HEK293 (cell line): Measurements from ENCODE around the gene RRN3.

Experiments
- CTCF ChIA-PET: fragments of 350-600 bp; formaldehyde crosslinking; extraction: SDS; loops from one replicate; lab custom pipeline; 2021; ENCODE audit warnings: antibody characterized with exemption; lab: Yijun Ruan, JAX
- POLR2A ChIA-PET: fragments of 300-600 bp; formaldehyde crosslinking; extraction: SDS; loops from one replicate; lab custom pipeline; 2020; ENCODE audit warnings: antibody characterized with exemption, inconsistent platforms; lab: Yijun Ruan, JAX
- H3K27ac ChIP-seq: fragments of 200-500 bp; sonication (Bioruptor generic); 2 replicates; pipeline ENCODE4 v1.5.1; 2014; ENCODE audit warnings: low read depth, low read length, control low read depth, inconsistent platforms; ENCODE audit errors: extremely low read depth
- H3K36me3 ChIP-seq, 2 experiments: fragments of 200-500 bp in 1 of 2; sonication (Bioruptor generic) in 1 of 2; 1 replicate in 1 of 2; 2 replicates in 1 of 2; pipeline ENCODE4 v1.5.1; 2014 to 2017; ENCODE audit warnings: inconsistent platforms in 2 of 2, low read length in 2 of 2; ENCODE audit not compliant: control insufficient read depth in 2 of 2, insufficient read depth in 1 of 2
- H3K4me1 ChIP-seq: fragments of 200-500 bp; sonication (Bioruptor generic); 2 replicates; pipeline ENCODE4 v1.5.1; 2014; ENCODE audit warnings: mild to moderate bottlenecking, low read length, inconsistent platforms; ENCODE audit not compliant: control insufficient read depth, insufficient read depth
- H3K4me3 ChIP-seq: 2 replicates; pipeline ENCODE4 v1.5.1; 2011; ENCODE audit warnings: low read depth, mild to moderate bottlenecking, control low read depth, low read length, moderate library complexity
- H3K9me3 ChIP-seq: fragments of 200-500 bp; sonication (Bioruptor generic); 2 replicates; pipeline ENCODE4 v1.5.1; 2014; ENCODE audit warnings: low read depth, low read length, inconsistent platforms; ENCODE audit not compliant: control insufficient read depth, insufficient read depth
- HOXA7 ChIP-seq: sonication (generic); formaldehyde crosslinking; IDR thresholded peaks from 2 replicates; pipeline ENCODE4 v1.8.1; 2022; ENCODE audit warnings: missing genetic modification reagents, borderline replicate concordance
- MEIS1 ChIP-seq: sonication (generic); formaldehyde crosslinking; IDR thresholded peaks from 2 replicates; pipeline ENCODE4 v1.8.1; 2022; ENCODE audit warnings: missing genetic modification reagents, mild to moderate bottlenecking, borderline replicate concordance
- OSR2 ChIP-seq: fragments of 450-650 bp; formaldehyde crosslinking; IDR thresholded peaks from 2 replicates; pipeline ENCODE4 v1.5.1; 2016; ENCODE audit warnings: missing biosample characterization, missing genetic modification characterization
- PRDM10 ChIP-seq: fragments of 450-650 bp; formaldehyde crosslinking; IDR thresholded peaks from 2 replicates; pipeline ENCODE4 v1.5.1; 2016; ENCODE audit warnings: missing biosample characterization, missing genetic modification characterization
- SCRT2 ChIP-seq: fragments of 450-650 bp; formaldehyde crosslinking; IDR thresholded peaks from 2 replicates; pipeline ENCODE4 v1.5.1; 2016; ENCODE audit warnings: missing biosample characterization, missing genetic modification characterization
- ZBTB7A ChIP-seq: fragments of 450-650 bp; formaldehyde crosslinking; IDR thresholded peaks from 2 replicates; pipeline ENCODE4 v1.5.1; 2016; ENCODE audit warnings: low read depth, missing biosample characterization, missing genetic modification characterization
- ZNF133 ChIP-seq: fragments of 450-650 bp; formaldehyde crosslinking; IDR thresholded peaks from 2 replicates; pipeline ENCODE4 v1.5.1; 2016; ENCODE audit warnings: missing biosample characterization, missing genetic modification characterization
- ZNF2 ChIP-seq: fragments of 450-650 bp; formaldehyde crosslinking; IDR thresholded peaks from 2 replicates; pipeline ENCODE4 v1.5.1; 2016; ENCODE audit warnings: missing biosample characterization, missing genetic modification characterization
- ZNF248 ChIP-seq: fragments of 450-650 bp; formaldehyde crosslinking; IDR thresholded peaks from 2 replicates; pipeline ENCODE4 v1.5.1; 2017; ENCODE audit warnings: missing biosample characterization, missing genetic modification characterization
- ZNF350 ChIP-seq: fragments of 450-650 bp; formaldehyde crosslinking; IDR thresholded peaks from 2 replicates; pipeline ENCODE4 v1.5.0; 2017; ENCODE audit warnings: missing biosample characterization, mild to moderate bottlenecking, missing genetic modification characterization
- ZNF514 ChIP-seq: fragments of 450-650 bp; formaldehyde crosslinking; IDR thresholded peaks from 2 replicates; pipeline ENCODE4 v1.5.1; 2016; ENCODE audit warnings: missing biosample characterization, missing genetic modification characterization
- ZNF555 ChIP-seq: fragments of 450-650 bp; formaldehyde crosslinking; conservative IDR thresholded peaks from 2 replicates; pipeline ENCODE4 v1.5.1; 2017; ENCODE audit warnings: missing biosample characterization, mild to moderate bottlenecking, missing genetic modification characterization, inconsistent platforms
- ZNF580 ChIP-seq: fragments of 450-650 bp; formaldehyde crosslinking; IDR thresholded peaks from 2 replicates; pipeline ENCODE4 v1.5.1; 2016; ENCODE audit warnings: missing biosample characterization, missing genetic modification characterization
- ZNF654 ChIP-seq: fragments of 450-650 bp; formaldehyde crosslinking; IDR thresholded peaks from 2 replicates; pipeline ENCODE4 v1.5.1; 2016; ENCODE audit warnings: low read depth, missing biosample characterization, missing genetic modification characterization
- ZNF670 ChIP-seq: fragments of 450-650 bp; formaldehyde crosslinking; IDR thresholded peaks from 2 replicates; pipeline ENCODE4 v1.5.1; 2016; ENCODE audit warnings: missing biosample characterization, missing genetic modification characterization, low read depth
- ZNF777 ChIP-seq: fragments of 450-650 bp; formaldehyde crosslinking; IDR thresholded peaks from 2 replicates; pipeline ENCODE4 v1.5.1; 2017; ENCODE audit warnings: missing biosample characterization, missing genetic modification characterization, borderline replicate concordance
- ZNF791 ChIP-seq: fragments of 450-650 bp; formaldehyde crosslinking; IDR thresholded peaks from 2 replicates; pipeline ENCODE4 v1.5.1; 2016; ENCODE audit warnings: missing biosample characterization, missing genetic modification characterization
- ZXDB ChIP-seq: fragments of 450-650 bp; formaldehyde crosslinking; IDR thresholded peaks from 2 replicates; pipeline ENCODE4 v1.5.1; 2016; ENCODE audit warnings: missing biosample characterization, missing genetic modification characterization
- TF ChIP-seq, protein P1 (sequence below): fragments of 450-650 bp; formaldehyde crosslinking; IDR thresholded peaks from 2 replicates; pipeline ENCODE4 v1.5.1; 2016; ENCODE audit warnings: missing biosample characterization, missing genetic modification characterization
- TF ChIP-seq, protein P2 (sequence below): fragments of 450-650 bp; formaldehyde crosslinking; IDR thresholded peaks from 2 replicates; pipeline ENCODE4 v1.5.1; 2016; ENCODE audit warnings: missing biosample characterization, missing genetic modification characterization
- TF ChIP-seq, protein P3 (sequence below): fragments of 450-650 bp; formaldehyde crosslinking; IDR thresholded peaks from 2 replicates; pipeline ENCODE4 v1.5.1; 2016; ENCODE audit warnings: missing biosample characterization, missing genetic modification characterization

Gene RRN3

GRCh38 chr16:15055141-15056053 is 38.7 kb downstream of the RRN3 start (continued):
- TF ChIP-seq, protein P1, sequence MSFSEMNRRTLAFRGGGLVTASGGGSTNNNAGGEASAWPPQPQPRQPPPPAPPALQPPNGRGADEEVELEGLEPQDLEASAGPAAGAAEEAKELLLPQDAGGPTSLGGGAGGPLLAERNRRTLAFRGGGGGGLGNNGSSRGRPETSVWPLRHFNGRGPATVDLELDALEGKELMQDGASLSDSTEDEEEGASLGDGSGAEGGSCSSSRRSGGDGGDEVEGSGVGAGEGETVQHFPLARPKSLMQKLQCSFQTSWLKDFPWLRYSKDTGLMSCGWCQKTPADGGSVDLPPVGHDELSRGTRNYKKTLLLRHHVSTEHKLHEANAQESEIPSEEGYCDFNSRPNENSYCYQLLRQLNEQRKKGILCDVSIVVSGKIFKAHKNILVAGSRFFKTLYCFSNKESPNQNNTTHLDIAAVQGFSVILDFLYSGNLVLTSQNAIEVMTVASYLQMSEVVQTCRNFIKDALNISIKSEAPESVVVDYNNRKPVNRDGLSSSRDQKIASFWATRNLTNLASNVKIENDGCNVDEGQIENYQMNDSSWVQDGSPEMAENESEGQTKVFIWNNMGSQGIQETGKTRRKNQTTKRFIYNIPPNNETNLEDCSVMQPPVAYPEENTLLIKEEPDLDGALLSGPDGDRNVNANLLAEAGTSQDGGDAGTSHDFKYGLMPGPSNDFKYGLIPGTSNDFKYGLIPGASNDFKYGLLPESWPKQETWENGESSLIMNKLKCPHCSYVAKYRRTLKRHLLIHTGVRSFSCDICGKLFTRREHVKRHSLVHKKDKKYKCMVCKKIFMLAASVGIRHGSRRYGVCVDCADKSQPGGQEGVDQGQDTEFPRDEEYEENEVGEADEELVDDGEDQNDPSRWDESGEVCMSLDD (tag by site-specific recombination), result 0 out of 2 replicates have a peak, but pooled peaks have one; percentile 33
- TF ChIP-seq ZNF248 (tag by site-specific recombination) (no peak), ZBTB7A (no peak; the same call in 1 of the 2 replicates), ZNF555 (tag by site-specific recombination) (no peak), ZNF514 (tag by site-specific recombination) (no peak), MEIS1 (CRISPR knock-in tag) (no peak), ZNF791 (no peak), ZNF777 (tag by site-specific recombination) (peak; percentile 93), ZNF350 (no peak), HOXA7 (CRISPR knock-in tag) (no peak), ZNF670 (tag by site-specific recombination) (no peak), ZNF654 (no peak), ZNF133 (tag by site-specific recombination) (no peak), ZXDB (tag by site-specific recombination) (peak; percentile 25; the same call in 1 of the 2 replicates), ZNF2 (tag by site-specific recombination) (no peak), SCRT2 (no peak), ZNF580 (peak; percentile 84)
- TF ChIP-seq, protein P2, sequence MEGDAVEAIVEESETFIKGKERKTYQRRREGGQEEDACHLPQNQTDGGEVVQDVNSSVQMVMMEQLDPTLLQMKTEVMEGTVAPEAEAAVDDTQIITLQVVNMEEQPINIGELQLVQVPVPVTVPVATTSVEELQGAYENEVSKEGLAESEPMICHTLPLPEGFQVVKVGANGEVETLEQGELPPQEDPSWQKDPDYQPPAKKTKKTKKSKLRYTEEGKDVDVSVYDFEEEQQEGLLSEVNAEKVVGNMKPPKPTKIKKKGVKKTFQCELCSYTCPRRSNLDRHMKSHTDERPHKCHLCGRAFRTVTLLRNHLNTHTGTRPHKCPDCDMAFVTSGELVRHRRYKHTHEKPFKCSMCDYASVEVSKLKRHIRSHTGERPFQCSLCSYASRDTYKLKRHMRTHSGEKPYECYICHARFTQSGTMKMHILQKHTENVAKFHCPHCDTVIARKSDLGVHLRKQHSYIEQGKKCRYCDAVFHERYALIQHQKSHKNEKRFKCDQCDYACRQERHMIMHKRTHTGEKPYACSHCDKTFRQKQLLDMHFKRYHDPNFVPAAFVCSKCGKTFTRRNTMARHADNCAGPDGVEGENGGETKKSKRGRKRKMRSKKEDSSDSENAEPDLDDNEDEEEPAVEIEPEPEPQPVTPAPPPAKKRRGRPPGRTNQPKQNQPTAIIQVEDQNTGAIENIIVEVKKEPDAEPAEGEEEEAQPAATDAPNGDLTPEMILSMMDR (tag by site-specific recombination), result peak; percentile 72
- TF ChIP-seq, protein P3, sequence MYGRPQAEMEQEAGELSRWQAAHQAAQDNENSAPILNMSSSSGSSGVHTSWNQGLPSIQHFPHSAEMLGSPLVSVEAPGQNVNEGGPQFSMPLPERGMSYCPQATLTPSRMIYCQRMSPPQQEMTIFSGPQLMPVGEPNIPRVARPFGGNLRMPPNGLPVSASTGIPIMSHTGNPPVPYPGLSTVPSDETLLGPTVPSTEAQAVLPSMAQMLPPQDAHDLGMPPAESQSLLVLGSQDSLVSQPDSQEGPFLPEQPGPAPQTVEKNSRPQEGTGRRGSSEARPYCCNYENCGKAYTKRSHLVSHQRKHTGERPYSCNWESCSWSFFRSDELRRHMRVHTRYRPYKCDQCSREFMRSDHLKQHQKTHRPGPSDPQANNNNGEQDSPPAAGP, result 0 out of 2 replicates have a peak, but pooled peaks have one; percentile 42

GRCh38 chr16:15054357-15055140 is 39.5 kb downstream of the RRN3 start:
- Histone ChIP-seq H3K9me3 (no peaks in the 10 kb centered on the region), H3K36me3 (peaks cover 3 to 10% of the 10 kb centered on the region in 2 experiments; a peak in 2 of 3 replicates), H3K27ac (no peak overlapping the region), H3K4me3 (peak overlapping the region; percentile 74), H3K4me1 (no peaks in the 10 kb centered on the region)
- ChIA-PET CTCF (no interaction called here), POLR2A (no interaction called here)
- TF ChIP-seq OSR2 (tag by site-specific recombination), result no peak
- peak; percentile 48 for TF ChIP-seq PRDM10 (tag by site-specific recombination)
